ENCODE results near the gene DDX27. TPM values are rescaled to one million over a fixed set of nuclear protein-coding genes. Genes with fewer than 3 reads are reported as not detected.

DDX27 gene
- total RNA-seq, 1 experiment from 2014 or later: 54.8 TPM

- Mint-ChIP-seq H3K4me1 (no peaks in the 10 kb centered on the region), H3K27ac (no peak overlapping the region), H3K27me3 (ENCODE audit: low read depth) (no peaks in the 10 kb centered on the region), H3K4me3 (no peak overlapping the region), H3K36me3 (peaks cover 75% of the 10 kb centered on the region), H3K9me3 (peaks cover 4% of the 10 kb centered on the region)
- ChIA-PET POLR2A (no interaction called here), CTCF (interaction anchor here (1.3 kb wide), 1 partner anchor 13 kb away, joined by 3 read pairs; no protein-coding TSS in a partner anchor)
- TF ChIP-seq GABPB1 (CRISPR knock-in tag; IDR thresholded peaks at IDR 0.05): no peak
- no peak for TF ChIP-seq HMGA2 (CRISPR knock-in tag; IDR thresholded peaks at IDR 0.05)
- TF ChIP-seq USF2 (CRISPR knock-in tag; IDR thresholded peaks at IDR 0.05): no peak
- TF ChIP-seq ZNF416 (CRISPR knock-in tag; IDR thresholded peaks at IDR 0.05): no peak
- TF ChIP-seq CREB1 (CRISPR knock-in tag; IDR thresholded peaks at IDR 0.05): no peak
- TF ChIP-seq JAZF1 (CRISPR knock-in tag; IDR thresholded peaks at IDR 0.05): no peak
- no peak for TF ChIP-seq RORB (CRISPR knock-in tag; IDR thresholded peaks at IDR 0.05)
- DNase-seq (ENCODE audit: low spot score) (no peak), ATAC-seq (no peak)
Measured at GRCh38 chr20:49259284-49259683, 40.1 kb downstream of the DDX27 start.

GRCh38 chr20:49259799-49260198, 40.6 kb downstream of the DDX27 start:
- DNase-seq (ENCODE audit: low spot score): no peak
- H3K4me3 Mint-ChIP-seq: no peak overlapping the region
- no peak for ATAC-seq
- ChIA-PET POLR2A (interaction anchor here (0.7 kb wide), 1 partner anchor 13 kb away, joined by 4 read pairs; no protein-coding TSS in a partner anchor), CTCF (interaction anchor here (1.3 kb wide), 1 partner anchor 13 kb away, joined by 3 read pairs; no protein-coding TSS in a partner anchor)
- H3K27me3 Mint-ChIP-seq (ENCODE audit: low read depth): no peaks in the 10 kb centered on the region
- H3K9me3 Mint-ChIP-seq: peaks cover 4% of the 10 kb centered on the region
- no peak overlapping the region for H3K27ac Mint-ChIP-seq
- peaks cover 75% of the 10 kb centered on the region for H3K36me3 Mint-ChIP-seq
- no peaks in the 10 kb centered on the region for H3K4me1 Mint-ChIP-seq
- TF ChIP-seq SOX15 (CRISPR knock-in tag; IDR thresholded peaks at IDR 0.05) (no peak), ZNF423 (CRISPR knock-in tag; IDR thresholded peaks at IDR 0.05) (no peak), SMAD4 (CRISPR knock-in tag; IDR thresholded peaks at IDR 0.05) (no peak), CTCF (IDR thresholded peaks at IDR 0.05) (no peak), MXD4 (CRISPR knock-in tag; IDR thresholded peaks at IDR 0.05; ENCODE audit: borderline replicate concordance) (no peak), RELA (CRISPR knock-in tag; IDR thresholded peaks at IDR 0.05; ENCODE audit: borderline replicate concordance) (no peak), ZSCAN18 (CRISPR knock-in tag; IDR thresholded peaks at IDR 0.05) (no peak), MAX (CRISPR knock-in tag; IDR thresholded peaks at IDR 0.05) (no peak), NR1H2 (CRISPR knock-in tag; IDR thresholded peaks at IDR 0.05) (no peak), AFF4 (CRISPR knock-in tag; IDR thresholded peaks at IDR 0.05; ENCODE audit: borderline replicate concordance) (no peak), TP53 (CRISPR knock-in tag; IDR thresholded peaks at IDR 0.05) (no peak), HMGA2 (CRISPR knock-in tag; IDR thresholded peaks at IDR 0.05) (no peak), ZNF532 (CRISPR knock-in tag; IDR thresholded peaks at IDR 0.05; ENCODE audit: borderline replicate concordance) (no peak), USF1 (CRISPR knock-in tag; IDR thresholded peaks at IDR 0.05) (no peak), NFE2L1 (CRISPR knock-in tag; IDR thresholded peaks at IDR 0.05) (no peak), ATF2 (CRISPR knock-in tag; IDR thresholded peaks at IDR 0.05; ENCODE audit: borderline replicate concordance, low read depth) (no peak)
